Heart right ventricle (tissue), 16 donors: ENCODE measurements around the gene NUDT3. TPM values are rescaled to one million over a fixed set of nuclear protein-coding genes. Genes with fewer than 3 reads are reported as not detected.

Experiments
- ATAC-seq, 8 donors: fragments of 200-7000 bp; cut with Tn5 transposase; one replicate each; pipeline ENCODE4 v1.9.1; 2020; ENCODE audit warnings: mild to moderate bottlenecking in 8 of 8, moderate library complexity in 8 of 8, moderate number of reproducible peaks in 1 of 8
- DNase-seq, 2 donors: peaks; one replicate each; pipeline ENCODE4 v3.0.0-alpha.2; 2020
- H3K27ac ChIP-seq, 10 donors: fragments of 200-600 bp; sonication (generic) in 2 of 10; one replicate each; pipeline versions ENCODE4 v1.5.0 to v1.8.0; 2020 to 2022; ENCODE audit warnings: mild to moderate bottlenecking in 3 of 10
- H3K27me3 ChIP-seq, 7 donors: fragments of 200-600 bp; one replicate each; pipeline ENCODE4 v1.8.0; 2021 to 2022; ENCODE audit warnings: mild to moderate bottlenecking in 2 of 7
- H3K36me3 ChIP-seq, 9 donors: fragments of 200-600 bp; sonication (generic) in 1 of 9; one replicate each; pipeline versions ENCODE4 v1.5.0 to v1.8.0; 2020 to 2022; ENCODE audit warnings: mild to moderate bottlenecking in 2 of 9
- H3K4me1 ChIP-seq, 9 donors: fragments of 200-600 bp; sonication (generic) in 1 of 9; one replicate each; pipeline versions ENCODE4 v1.5.0 to v1.8.0; 2020 to 2022; ENCODE audit warnings: mild to moderate bottlenecking in 4 of 9
- H3K4me3 ChIP-seq, 10 donors: fragments of 200-600 bp; sonication (generic) in 2 of 10; one replicate each; pipeline versions ENCODE4 v1.5.0 to v1.8.0; 2020 to 2022; ENCODE audit warnings: mild to moderate bottlenecking in 7 of 10, moderate library complexity in 2 of 10
- H3K9me3 ChIP-seq, 11 donors: fragments of 200-600 bp in 10 of 11; sonication (generic) in 2 of 11; one replicate each; pipeline versions ENCODE4 v1.5.0 to v1.8.0; 2013 to 2022; ENCODE audit warnings: mild to moderate bottlenecking in 2 of 11, control low read depth in 1 of 11, moderate library complexity in 1 of 11
- WGBS, 2 donors: extraction: QIAGEN DNeasy Blood & Tissue Kit; methylation state at CpG; one replicate each; pipeline ENCODE4 v1.1.7; 2013; ENCODE audit warnings: inconsistent platforms in 1 of 2; 5-methylcytosine and 5-hydroxymethylcytosine counted together
- intact Hi-C, 10 donors: fragments of 100-400 bp; cut with DNase I; formaldehyde crosslinking; loops; one replicate each; pipeline versions ENCODE4 v1.11.1 to v1.14.2; 2022
- polyA plus RNA-seq, 2 donors: library from polyadenylated mRNA; stranded (reverse); fragments of 200-250 nt; gene quantifications; one replicate each; pipeline ENCODE4 v1.2.3, GENCODE V29; 2013
- total RNA-seq, 10 donors: library from RNA; stranded (reverse); fragmentation: NEBNext Ultra II Directional in 3 of 10; extraction: Animal tissue kit (Norgen Biotek cat#: 25700) in 3 of 10; gene quantifications; one replicate each; pipeline versions ENCODE4 v1.2.1 to v1.2.4, GENCODE V29; 2021 to 2023
- TF ChIP-seq, protein P1 (sequence below), 9 donors: fragments of 200-600 bp; sonication (generic) in 2 of 9; IDR thresholded peaks; one replicate each; pipeline versions ENCODE4 v1.5.0 to v1.8.0; 2021 to 2022; ENCODE audit warnings: antibody characterized with exemption in 9 of 9, mild to moderate bottlenecking in 5 of 9, moderate library complexity in 1 of 9
- donor health status: Arrhythmogenic right ventricular cardiomyopathy.
- donor health status: ischemic (EF 13 %, LVEDD 7.1; RV severe dilation, severe dysfunction).
- donor health status: healthy with polysubstance abuse.
- donor health status: DM: no; HTN: yes; CAD: no.
- donor health status: DM: no; HTN: no; CAD: no.
- donor health status: ischemic (EF 25% LVEDD 6.9; RV normal size, moderate dysfunction).
- donor health status: ischemic (EF 25% LVEDD 5.7; RV mildly dilated, moderate dysfunction).
- donor health status: healthy.
- donor health status: DM: yes; HTN: yes; CAD: no.
- donor health status: Ischemic cardiomyopathy.
- donor health status: ischemic (EF 35%, LVEDD 5.7; RV mildly dilated, moderate dysfunction).
- donor health status: nonischemic (EF 11% LVEDD 7.7; RV severe dilation, severe dysfunction).
- donor health status: DM: yes; HTN: yes; CAD: no.
- donor health status: PGD.
- donor health status: ischemic (EF 29% LVEDD 5.4; RV normal size, mild dysfunction).
- donor health status: nonischemic (EF 23%, LVEDD 6.1; RV moderate dilation, normal function).

NUDT3 gene
- total and polyA plus RNA-seq, 12 donors: 9.3 to 67.1 (median 54.4) TPM

GRCh38 chr6:34234667-34235306, 157.7 kb downstream of the NUDT3 start:
- H3K27ac ChIP-seq: peak overlapping the region in 8 of 10 donors; percentile 76 to 94 (median 84)

GRCh38 chr6:34233867-34234266, 158.6 kb downstream of the NUDT3 start:
- Histone ChIP-seq H3K27ac (no peak overlapping the region), H3K27me3 (no peaks in the 10 kb centered on the region), H3K36me3 (no peaks in the 10 kb centered on the region), H3K9me3 (no peaks in the 10 kb centered on the region), H3K4me3 (no peak overlapping the region), H3K4me1 (peaks cover 6 to 33% (median 14%) of the 10 kb centered on the region in 9 donors)
- DNase-seq: no peak
- WGBS, 2 donors: 90 to 91% methylated on average over 7 of the region's 7 CpGs
- intact Hi-C loops: loop anchor here in 1 of 10 donors (5.0 kb wide), 1 partner anchor 37 kb away; no protein-coding TSS in a partner anchor
- TF ChIP-seq, protein P1, sequence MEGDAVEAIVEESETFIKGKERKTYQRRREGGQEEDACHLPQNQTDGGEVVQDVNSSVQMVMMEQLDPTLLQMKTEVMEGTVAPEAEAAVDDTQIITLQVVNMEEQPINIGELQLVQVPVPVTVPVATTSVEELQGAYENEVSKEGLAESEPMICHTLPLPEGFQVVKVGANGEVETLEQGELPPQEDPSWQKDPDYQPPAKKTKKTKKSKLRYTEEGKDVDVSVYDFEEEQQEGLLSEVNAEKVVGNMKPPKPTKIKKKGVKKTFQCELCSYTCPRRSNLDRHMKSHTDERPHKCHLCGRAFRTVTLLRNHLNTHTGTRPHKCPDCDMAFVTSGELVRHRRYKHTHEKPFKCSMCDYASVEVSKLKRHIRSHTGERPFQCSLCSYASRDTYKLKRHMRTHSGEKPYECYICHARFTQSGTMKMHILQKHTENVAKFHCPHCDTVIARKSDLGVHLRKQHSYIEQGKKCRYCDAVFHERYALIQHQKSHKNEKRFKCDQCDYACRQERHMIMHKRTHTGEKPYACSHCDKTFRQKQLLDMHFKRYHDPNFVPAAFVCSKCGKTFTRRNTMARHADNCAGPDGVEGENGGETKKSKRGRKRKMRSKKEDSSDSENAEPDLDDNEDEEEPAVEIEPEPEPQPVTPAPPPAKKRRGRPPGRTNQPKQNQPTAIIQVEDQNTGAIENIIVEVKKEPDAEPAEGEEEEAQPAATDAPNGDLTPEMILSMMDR (IDR thresholded peaks at IDR 0.05): no peak
- no peak for ATAC-seq

More at GRCh38 chr6:34234667-34235306, 157.7 kb downstream of the NUDT3 start:
- 78 to 82% methylated on average over 48 to 53 of the region's 53 CpGs for whole genome bisulfite sequencing, 2 donors
- intact Hi-C loops: loop anchor here in 3 of 10 donors (5.0 kb wide), 1 partner anchor 37 kb away; no protein-coding TSS in a partner anchor
- DNase-seq (no peak), ATAC-seq (peak in 1 of 8 donors; percentile 10)
- Histone ChIP-seq H3K9me3 (no peaks in the 10 kb centered on the region), H3K4me3 (peak overlapping the region in 1 of 10 donors; percentile 81), H3K27me3 (no peaks in the 10 kb centered on the region), H3K4me1 (peaks cover 6 to 33% (median 14%) of the 10 kb centered on the region in 9 donors), H3K36me3 (no peaks in the 10 kb centered on the region)
- TF ChIP-seq, protein P1 (IDR thresholded peaks at IDR 0.05): no peak

- WGBS, 2 donors: 80 to 82% methylated on average over 5 of the region's 5 CpGs
- intact Hi-C loops: loop anchor here in 1 of 10 donors (5.0 kb wide), 1 partner anchor 36 kb away; no protein-coding TSS in a partner anchor
- ATAC-seq (no peak), DNase-seq (no peak)
- TF ChIP-seq, protein P1 (IDR thresholded peaks at IDR 0.05): no peak
- H3K36me3 ChIP-seq: no peaks in the 10 kb centered on the region
- no peaks in the 10 kb centered on the region for H3K27me3 ChIP-seq
- peaks cover 3 to 26% (median 12%) of the 10 kb centered on the region in 9 donors for H3K4me1 ChIP-seq
- no peaks in the 10 kb centered on the region for H3K9me3 ChIP-seq
- no peak overlapping the region for H3K4me3 ChIP-seq
- no peak overlapping the region for H3K27ac ChIP-seq
Observed at GRCh38 chr6:34232901-34233300, 159.6 kb downstream of the NUDT3 start.

GRCh38 chr6:34231566-34232336, 160.7 kb downstream of the NUDT3 start:
- DNase-seq: no peak
- intact Hi-C loops: loop anchor here in 1 of 10 donors (5.0 kb wide), 1 partner anchor 34 kb away; no protein-coding TSS in a partner anchor

More at GRCh38 chr6:34231566-34232336, 160.7 kb downstream of the NUDT3 start:
- TF ChIP-seq, protein P1 (IDR thresholded peaks at IDR 0.05): no peak
- H3K27ac ChIP-seq: no peak overlapping the region
- H3K27me3 ChIP-seq: no peaks in the 10 kb centered on the region
- no peaks in the 10 kb centered on the region for H3K9me3 ChIP-seq
- no peak overlapping the region for H3K4me3 ChIP-seq
- WGBS, 2 donors: 96 to 97% methylated on average over 17 of the region's 17 CpGs
- H3K4me1 ChIP-seq: peaks cover 0 to 31% (median 11%) of the 10 kb centered on the region in 9 donors
- ATAC-seq: no peak
- no peaks in the 10 kb centered on the region for H3K36me3 ChIP-seq
